Germinal center (tissue), 1 donor: Measurements from ENCODE around the gene DNAJB6.
"Not testable (repeated sequence)": the region's sequence is repeated elsewhere in the genome, so short reads cannot be mapped to it uniquely, and the experiment has no call there.

ENCODE experiments used
- DNase-seq: peaks from one replicate; pipeline ENCODE4 v3.0.0; 2012; ENCODE audit warnings: mixed read lengths, low spot score

The DNAJB6 gene

GRCh38 chr7:157442993-157443831 is 106.4 kb downstream of the DNAJB6 start:
- DNase-seq, result no peak

- no peak for DNase-seq
These were observed 107.4 kb downstream of the DNAJB6 start for GRCh38 chr7:157444011-157444842.

DNA sequence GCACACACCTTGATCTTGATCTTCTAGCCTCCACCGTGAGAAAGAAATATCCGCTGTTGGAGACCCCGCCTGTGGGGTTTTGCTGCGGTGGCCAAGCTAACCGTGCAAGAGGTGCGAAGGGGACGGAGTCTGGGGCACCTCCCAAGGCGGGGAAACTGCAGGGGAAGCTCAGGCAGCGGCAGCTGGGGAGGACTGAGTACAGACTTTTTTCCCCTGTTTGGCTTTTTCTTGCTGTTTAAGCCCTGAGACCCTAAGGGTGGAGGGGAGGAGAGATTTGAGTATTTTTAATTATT is 108.0 kb downstream of the DNAJB6 start:
- DNase-seq, result no peak

DNA sequence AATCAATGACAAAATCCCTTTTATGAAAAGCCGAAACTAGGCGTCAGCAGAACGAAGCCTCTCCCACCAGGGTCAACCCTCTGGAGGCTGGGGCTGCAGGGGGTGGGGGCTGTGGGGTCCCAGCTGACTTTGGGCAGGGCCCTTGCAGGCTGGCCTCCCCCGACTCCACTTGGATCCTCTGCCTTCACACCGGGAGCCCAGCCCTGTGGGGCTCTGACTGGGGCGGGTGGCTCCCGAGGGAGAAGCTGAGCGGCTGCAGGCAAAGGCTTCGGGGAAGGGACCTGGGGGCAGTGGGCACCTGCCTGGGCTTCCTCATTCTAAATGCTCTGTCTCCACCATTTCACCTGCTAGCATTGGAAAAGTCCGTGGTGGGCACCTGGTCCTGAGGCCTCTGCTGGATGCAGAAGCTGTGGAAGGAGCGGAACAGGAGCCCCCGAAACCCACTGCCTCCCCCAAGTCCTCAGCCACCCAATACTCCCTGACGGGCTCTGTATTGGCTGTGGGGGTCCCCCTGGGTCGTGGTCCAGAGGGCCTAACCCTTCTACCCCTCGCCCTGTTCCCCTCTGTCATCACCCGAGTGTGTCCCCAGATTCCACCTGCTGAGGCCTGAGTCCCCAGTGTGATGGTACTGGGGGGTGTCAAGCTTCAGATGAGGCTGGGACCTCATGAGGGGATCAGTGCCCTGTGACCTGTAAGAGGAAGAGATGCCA is 108.6 kb downstream of the DNAJB6 start:
- DNase-seq, result no peak

DNA sequence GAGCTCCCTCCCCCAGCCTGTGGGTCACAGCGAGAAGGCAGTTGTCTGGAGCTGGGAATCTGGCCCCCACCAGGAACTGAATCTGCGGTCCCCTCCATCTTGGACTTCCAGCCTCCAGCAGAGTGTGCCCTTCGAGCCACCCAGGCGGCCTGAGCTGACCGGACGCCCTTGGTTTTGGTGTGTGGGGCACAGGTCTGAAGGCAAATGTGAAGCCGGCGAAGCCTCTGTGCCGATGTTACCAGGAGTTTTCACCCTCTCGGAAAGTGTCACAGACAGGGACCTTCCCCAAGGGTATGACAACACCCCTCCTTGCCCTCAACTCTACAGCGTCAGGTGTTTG is 109.1 kb downstream of the DNAJB6 start:
- DNase-seq, result no peak

DNA sequence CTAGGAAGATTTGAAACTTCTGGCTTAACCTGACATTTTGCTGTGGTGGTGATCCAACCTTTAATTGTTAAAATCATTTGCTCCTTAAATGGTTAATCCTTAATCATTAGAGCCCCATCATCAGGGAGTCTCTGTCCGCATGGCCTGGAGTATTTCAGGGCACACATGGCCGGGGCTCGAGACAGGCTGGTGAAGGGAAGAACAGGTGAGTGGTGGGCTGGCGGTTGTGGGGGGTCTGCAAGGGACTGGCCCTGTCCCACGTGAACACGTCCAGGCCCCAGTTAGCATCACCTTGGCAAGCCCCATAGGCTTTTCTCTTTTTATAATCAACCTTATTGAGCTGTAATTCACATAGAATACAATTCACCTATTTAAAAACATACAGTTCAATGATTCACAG is 109.5 kb downstream of the DNAJB6 start:
- no peak for DNase-seq

DNA sequence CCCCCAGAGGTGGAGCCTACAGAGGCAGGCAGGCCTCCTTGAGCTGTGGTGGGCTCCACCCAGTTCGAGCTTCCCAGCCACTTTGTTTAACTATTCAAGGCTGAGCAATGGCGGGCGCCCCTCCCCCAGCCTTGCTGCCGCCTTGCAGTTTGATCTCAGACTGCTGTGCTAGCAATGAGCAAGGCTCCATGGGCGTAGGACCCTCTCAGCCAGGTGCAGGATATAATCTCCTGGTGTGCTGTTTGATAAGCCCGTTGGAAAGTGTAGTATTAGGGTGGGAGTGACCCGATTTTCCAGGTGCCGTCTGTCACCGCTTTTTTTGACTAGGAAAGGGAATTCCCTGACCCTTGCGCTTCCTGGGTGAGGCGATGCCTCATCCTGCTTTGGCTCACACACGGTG is 117.2 kb downstream of the DNAJB6 start:
- not testable (repeated sequence) for DNase-seq

GRCh38 chr7:157457355-157458253 is 120.8 kb downstream of the DNAJB6 start:
- no peak for DNase-seq

DNA sequence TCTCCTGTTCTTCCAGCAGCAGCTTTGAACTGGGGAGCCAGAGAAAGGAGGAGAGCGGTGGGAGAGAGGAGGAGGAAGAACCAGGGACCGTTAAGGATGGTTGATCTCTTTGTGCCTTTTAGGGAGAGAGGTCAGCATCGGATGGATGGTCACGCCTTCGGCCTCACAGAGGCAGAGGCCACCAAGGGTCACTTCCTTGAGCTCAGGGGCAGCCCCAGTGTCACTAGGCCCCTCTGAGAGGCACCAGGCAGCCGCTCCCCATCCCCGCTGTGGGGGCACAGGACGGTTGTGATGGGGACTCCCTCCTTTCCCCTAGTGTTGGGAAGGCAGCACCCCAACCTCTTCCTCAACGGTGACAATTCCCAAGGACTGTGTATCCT is 121.4 kb downstream of the DNAJB6 start:
- no peak for DNase-seq

GRCh38 chr7:157459966-157460365 is 123.2 kb downstream of the DNAJB6 start:
- DNase-seq, result no peak

GRCh38 chr7:157460721-157461120 is 123.9 kb downstream of the DNAJB6 start:
- no peak for DNase-seq

DNA sequence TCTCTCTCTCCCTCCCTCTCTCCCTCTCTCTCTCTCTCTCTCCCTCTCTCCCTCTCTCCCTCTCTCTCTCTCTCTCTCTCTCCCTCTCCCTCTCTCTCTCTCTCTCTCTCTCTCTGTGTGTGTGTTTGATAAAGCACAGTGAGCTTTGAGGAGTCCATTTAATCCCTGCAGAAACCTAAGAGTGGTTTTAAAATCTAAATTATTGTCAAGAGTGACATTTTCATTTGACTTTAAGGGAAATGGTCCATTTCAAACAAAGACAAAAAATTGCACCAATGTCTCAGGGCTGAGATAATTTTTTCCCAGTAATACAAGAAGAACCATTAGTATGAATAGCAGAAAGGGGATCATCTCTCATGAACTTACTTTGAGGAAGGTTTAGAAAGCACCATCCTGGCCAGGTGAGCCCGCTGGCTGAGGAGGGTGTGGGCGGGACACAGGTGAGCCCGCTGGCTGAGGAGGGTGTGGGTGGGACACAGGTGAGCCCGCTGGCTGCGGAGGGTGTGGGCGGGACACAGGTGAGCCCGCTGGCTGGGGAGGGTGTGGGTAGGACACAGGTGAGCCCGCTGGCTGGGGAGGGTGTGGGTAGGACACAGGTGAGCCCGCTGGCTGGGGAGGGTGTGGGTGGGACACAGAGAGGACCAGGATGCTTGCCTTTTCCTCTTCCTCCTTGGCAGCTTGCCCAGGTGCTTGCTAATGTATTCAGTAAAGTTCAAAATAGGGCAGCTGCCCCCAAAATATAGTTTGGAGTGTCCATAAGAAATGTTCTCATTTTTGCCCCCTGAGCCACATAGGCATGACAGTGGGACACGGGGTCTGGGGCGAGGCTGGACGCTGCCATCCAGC is 125.0 kb downstream of the DNAJB6 start:
- DNase-seq, result no peak

GRCh38 chr7:157462419-157462771 is 125.6 kb downstream of the DNAJB6 start:
- DNase-seq, result no peak

GRCh38 chr7:157462840-157463239 is 126.0 kb downstream of the DNAJB6 start:
- no peak for DNase-seq

DNA sequence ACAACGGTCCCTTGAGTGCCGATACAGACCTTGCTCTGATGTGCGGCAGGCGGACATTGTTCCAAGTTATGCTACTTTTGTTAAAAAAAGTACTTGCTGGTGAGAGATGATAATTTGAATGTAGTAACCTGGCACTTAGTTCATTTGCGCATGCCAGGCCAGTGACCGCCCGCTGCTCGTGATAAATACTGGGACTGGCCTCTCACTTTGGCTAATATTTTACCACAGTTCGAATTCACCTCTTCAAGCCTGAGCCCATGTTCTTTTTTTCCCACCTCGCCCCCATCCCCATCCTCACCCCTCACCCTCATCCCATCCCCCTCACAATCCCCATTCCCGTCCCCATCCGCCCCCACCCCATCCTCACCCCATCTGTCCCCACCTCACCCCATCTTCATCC is 126.4 kb downstream of the DNAJB6 start:
- no peak for DNase-seq

GRCh38 chr7:157464111-157464970 is 127.5 kb downstream of the DNAJB6 start:
- DNase-seq, result no peak

- no peak for DNase-seq
These were observed 128.4 kb downstream of the DNAJB6 start for GRCh38 chr7:157464971-157465886.

DNA sequence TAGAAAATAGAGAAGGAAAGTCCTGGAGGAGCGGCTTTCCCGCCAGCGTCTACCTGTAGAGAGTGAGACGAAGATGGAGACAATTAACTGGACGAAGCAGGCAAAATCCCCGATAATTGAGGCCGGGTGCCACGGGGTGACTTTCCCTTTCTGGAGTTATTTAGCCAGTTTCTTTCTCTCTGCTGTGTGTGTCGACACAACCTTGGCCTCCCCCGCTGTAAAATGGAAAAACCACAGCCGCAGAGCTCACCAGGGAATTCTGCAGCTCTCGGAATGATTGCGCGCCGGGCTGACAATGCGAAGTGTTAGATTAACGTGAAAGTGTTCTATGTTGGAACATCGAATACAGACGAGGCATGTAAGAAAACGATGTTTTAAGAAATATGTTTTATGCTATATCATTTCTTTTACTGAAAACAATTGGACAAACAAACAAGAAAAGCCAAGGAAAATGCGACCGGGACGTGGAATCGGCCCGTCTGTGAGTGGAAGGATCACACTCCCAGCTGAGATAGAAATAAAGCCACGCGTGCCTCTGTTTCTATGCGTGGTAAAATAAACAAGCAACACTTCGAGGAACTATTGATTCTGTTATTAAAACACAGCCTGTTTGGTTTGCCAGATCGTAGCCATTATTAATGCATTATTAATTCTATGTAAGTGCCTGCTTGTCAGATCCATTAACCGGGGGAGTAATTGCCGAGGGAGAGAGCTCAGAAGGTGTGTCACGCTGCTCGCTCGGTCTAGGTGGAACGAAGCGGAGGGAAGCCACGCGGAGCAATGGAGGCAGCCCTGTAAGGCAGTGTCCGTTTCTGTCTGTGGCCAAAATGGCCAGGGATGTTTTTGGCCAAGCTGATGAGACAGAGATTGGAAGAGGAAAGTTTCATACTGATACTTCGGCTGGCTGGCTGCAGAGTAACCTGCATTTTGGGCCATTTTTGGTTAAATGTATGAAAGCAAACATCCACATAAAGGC is 129.4 kb downstream of the DNAJB6 start:
- DNase-seq, result no peak
